Colonic mucosa (tissue), 4 donors: Measurements from ENCODE around the gene RNF34. TPM values are rescaled to one million over a fixed set of nuclear protein-coding genes. Genes with fewer than 3 reads are reported as not detected.

ENCODE experiments used
- DNase-seq: peaks from one replicate; pipeline ENCODE4 v3.0.0-alpha.2; 2020
- H3K27ac ChIP-seq: fragments of 200-600 bp; one replicate; pipeline ENCODE4 v1.8.0; 2021
- H3K27me3 ChIP-seq: fragments of 200-600 bp; one replicate; pipeline ENCODE4 v1.8.0; 2021
- H3K36me3 ChIP-seq: fragments of 200-600 bp; one replicate; pipeline ENCODE4 v1.8.0; 2021
- H3K4me1 ChIP-seq: fragments of 200-600 bp; one replicate; pipeline ENCODE4 v1.8.0; 2021; ENCODE audit warnings: mild to moderate bottlenecking
- H3K4me3 ChIP-seq: fragments of 200-600 bp; one replicate; pipeline ENCODE4 v1.8.0; 2021
- H3K9ac ChIP-seq, 2 donors: one replicate each; pipeline ENCODE4 v1.7.0; 2013; ENCODE audit warnings: control low read depth in 2 of 2, low read depth in 2 of 2, low read length in 2 of 2
- H3K9me3 ChIP-seq: fragments of 200-600 bp; one replicate; pipeline ENCODE4 v1.8.0; 2021
- intact Hi-C: fragments of 100-400 bp; cut with DNase I; formaldehyde crosslinking; loops from one replicate; pipeline ENCODE4 v1.14.1; 2022
- total RNA-seq, 2 donors: library from RNA; stranded (reverse); fragmentation: NEBNext Ultra II Directional in 1 of 2; extraction: Animal tissue kit (Norgen Biotek cat#: 25700) in 1 of 2; gene quantifications; one replicate each; pipeline ENCODE4 v1.2.1, GENCODE V29; 2021
- TF ChIP-seq, protein P1 (sequence below): fragments of 200-600 bp; IDR thresholded peaks from one replicate; pipeline ENCODE4 v1.8.0; 2022; ENCODE audit warnings: antibody characterized with exemption, mild to moderate bottlenecking
- donor health status: healthy.
- donor health status: DM: no; HTN: no; CAD: no.
- donor health status: DM: no; HTN: no; CAD: no.

Gene RNF34
- total RNA-seq, 2 donors from 2014 or later: 39.7 to 53.3 TPM

GRCh38 chr12:121420109-121420508 lies 20.2 kb downstream of the RNF34 start:
- Histone ChIP-seq H3K27ac (no peak overlapping the region), H3K9ac (no peak overlapping the region), H3K4me3 (no peak overlapping the region), H3K27me3 (no peaks in the 10 kb centered on the region), H3K4me1 (no peaks in the 10 kb centered on the region), H3K9me3 (no peaks in the 10 kb centered on the region), H3K36me3 (no peaks in the 10 kb centered on the region)
- TF ChIP-seq, protein P1, sequence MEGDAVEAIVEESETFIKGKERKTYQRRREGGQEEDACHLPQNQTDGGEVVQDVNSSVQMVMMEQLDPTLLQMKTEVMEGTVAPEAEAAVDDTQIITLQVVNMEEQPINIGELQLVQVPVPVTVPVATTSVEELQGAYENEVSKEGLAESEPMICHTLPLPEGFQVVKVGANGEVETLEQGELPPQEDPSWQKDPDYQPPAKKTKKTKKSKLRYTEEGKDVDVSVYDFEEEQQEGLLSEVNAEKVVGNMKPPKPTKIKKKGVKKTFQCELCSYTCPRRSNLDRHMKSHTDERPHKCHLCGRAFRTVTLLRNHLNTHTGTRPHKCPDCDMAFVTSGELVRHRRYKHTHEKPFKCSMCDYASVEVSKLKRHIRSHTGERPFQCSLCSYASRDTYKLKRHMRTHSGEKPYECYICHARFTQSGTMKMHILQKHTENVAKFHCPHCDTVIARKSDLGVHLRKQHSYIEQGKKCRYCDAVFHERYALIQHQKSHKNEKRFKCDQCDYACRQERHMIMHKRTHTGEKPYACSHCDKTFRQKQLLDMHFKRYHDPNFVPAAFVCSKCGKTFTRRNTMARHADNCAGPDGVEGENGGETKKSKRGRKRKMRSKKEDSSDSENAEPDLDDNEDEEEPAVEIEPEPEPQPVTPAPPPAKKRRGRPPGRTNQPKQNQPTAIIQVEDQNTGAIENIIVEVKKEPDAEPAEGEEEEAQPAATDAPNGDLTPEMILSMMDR: no peak
- no peak for DNase-seq
- intact Hi-C loops: no loop called here

GRCh38 chr12:121423253-121423652 lies 23.3 kb downstream of the RNF34 start:
- intact Hi-C loops: no loop called here
- no peak overlapping the region for H3K9ac ChIP-seq
- no peaks in the 10 kb centered on the region for H3K4me1 ChIP-seq
- H3K9me3 ChIP-seq: no peaks in the 10 kb centered on the region
- no peak overlapping the region for H3K4me3 ChIP-seq
- H3K36me3 ChIP-seq: peaks cover 11% of the 10 kb centered on the region
- H3K27me3 ChIP-seq: no peaks in the 10 kb centered on the region
- H3K27ac ChIP-seq: no peak overlapping the region
- TF ChIP-seq, protein P1: no peak
- DNase-seq: no peak

DNA sequence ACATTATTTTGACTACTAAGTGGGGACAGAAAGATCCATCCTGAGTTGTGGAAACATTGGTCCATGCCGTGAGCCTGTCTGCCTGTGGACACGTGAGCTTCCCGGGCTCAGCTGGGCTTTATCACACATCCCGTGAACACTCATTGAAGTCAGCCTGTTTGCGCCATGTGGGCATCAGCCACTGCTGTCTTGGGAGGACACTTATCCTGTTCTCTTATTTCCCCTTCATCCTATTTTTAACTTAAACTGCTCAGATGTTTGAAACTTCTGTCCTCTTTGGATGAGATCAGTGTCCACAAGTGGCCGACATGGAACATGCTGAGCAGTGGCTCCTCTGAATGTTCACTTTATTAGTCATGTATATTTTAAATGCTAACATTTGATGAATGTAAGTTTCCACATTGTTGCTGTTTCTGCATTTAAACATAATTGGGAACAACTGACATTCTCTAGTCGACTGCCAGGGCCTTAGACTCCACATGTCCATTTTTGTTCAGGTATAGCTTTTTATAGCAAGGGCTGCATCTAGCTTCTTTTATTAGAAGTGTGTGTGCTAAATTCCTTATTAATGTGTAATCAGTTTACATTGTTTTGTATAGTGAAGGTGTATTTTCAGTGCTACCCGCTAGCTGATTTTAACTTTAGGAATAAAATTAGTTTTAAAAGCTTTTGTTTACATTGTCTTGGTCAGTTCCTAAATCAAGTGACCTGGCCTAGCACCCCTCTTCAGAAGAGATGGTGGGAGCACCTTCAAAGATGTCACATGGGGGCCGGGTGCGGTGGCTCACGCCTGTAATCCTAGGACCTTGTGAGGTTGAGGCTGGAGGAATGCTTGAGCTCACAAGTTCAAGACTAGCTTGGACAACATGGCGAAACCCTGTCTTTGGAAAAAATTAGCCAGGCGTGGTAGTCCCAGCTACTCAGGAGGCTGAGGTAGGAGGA lies 24.0 kb downstream of the RNF34 start:
- Histone ChIP-seq H3K4me1 (no peaks in the 10 kb centered on the region), H3K27me3 (no peaks in the 10 kb centered on the region), H3K4me3 (no peak overlapping the region), H3K36me3 (peaks cover 11% of the 10 kb centered on the region), H3K9me3 (no peaks in the 10 kb centered on the region), H3K9ac (no peak overlapping the region), H3K27ac (no peak overlapping the region)
- intact Hi-C loops: no loop called here
- no peak for DNase-seq
- TF ChIP-seq, protein P1: no peak

DNA sequence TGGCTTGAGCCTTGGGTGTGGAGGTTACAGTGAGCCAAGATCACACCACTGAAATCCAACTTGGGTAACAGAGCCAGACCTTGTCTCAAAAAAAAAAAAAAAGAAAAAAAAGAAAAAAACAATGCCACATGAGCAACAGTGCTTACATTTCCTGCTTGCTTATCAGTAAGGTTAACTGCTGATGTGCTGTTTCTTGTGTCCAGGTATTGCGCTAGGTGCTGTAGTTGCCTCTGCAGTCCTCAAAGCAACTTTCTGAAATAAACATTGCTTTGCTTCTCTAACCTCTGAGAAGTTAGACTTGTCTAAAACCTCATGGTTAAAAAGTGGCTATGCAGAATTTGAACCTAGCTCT lies 24.7 kb downstream of the RNF34 start:
- Histone ChIP-seq H3K4me3 (no peak overlapping the region), H3K4me1 (no peaks in the 10 kb centered on the region), H3K27ac (no peak overlapping the region), H3K9ac (no peak overlapping the region), H3K9me3 (no peaks in the 10 kb centered on the region), H3K27me3 (no peaks in the 10 kb centered on the region), H3K36me3 (peaks cover 11% of the 10 kb centered on the region)
- TF ChIP-seq, protein P1: no peak
- intact Hi-C loops: no loop called here
- DNase-seq: no peak

- H3K27ac ChIP-seq: no peak overlapping the region
- no peaks in the 10 kb centered on the region for H3K4me1 ChIP-seq
These were observed 27.7 kb downstream of the RNF34 start for GRCh38 chr12:121427556-121428050.

More at GRCh38 chr12:121427556-121428050, 27.7 kb downstream of the RNF34 start:
- Histone ChIP-seq H3K9me3 (no peaks in the 10 kb centered on the region), H3K36me3 (peaks cover 15% of the 10 kb centered on the region), H3K9ac (no peak overlapping the region), H3K27me3 (no peaks in the 10 kb centered on the region), H3K4me3 (no peak overlapping the region)
- TF ChIP-seq, protein P1: no peak
- DNase-seq: no peak
- intact Hi-C loops: no loop called here
